EL (cell line): ENCODE measurements around the gene ADGRB2.

ENCODE experiments used
- DNase-seq: peaks from one replicate; pipeline ENCODE4 v3.0.0-alpha.2; 2016

The ADGRB2 gene

DNA sequence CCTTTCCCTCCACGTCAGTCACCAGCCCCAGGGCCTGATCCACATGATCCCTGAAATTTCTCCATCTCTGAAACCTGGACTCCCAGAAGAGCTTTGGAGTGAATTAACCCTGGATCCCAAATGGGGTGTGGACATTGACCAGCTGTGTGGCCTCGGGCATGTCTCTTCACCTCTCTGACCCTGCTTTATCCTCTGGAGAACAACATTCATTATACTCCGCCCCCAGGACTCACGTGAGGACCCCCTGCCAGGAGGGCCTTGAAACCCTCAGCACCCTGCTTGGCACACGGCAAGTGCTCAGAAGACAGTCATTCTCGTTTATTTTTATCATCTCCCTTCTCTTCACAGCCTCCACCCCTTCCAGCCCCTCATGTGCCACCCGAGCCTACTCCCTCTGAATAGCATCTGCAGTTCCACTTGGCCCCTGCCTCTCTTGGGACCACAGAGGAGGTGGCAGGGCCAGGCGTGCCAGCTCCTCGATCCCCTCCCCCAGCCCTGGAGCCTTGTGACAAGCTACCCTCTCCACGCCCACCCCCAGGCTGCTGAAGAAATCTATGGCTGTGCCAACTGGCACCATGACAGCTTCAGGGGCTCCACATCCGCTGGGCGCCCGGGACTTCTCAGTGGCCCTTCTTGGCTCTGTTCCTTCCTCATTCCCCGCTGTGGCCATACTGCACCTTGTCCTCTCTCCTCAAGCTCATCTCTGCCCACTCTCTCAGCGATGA, 18.0 kb downstream of the ADGRB2 start:
- no peak for DNase-seq

DNA sequence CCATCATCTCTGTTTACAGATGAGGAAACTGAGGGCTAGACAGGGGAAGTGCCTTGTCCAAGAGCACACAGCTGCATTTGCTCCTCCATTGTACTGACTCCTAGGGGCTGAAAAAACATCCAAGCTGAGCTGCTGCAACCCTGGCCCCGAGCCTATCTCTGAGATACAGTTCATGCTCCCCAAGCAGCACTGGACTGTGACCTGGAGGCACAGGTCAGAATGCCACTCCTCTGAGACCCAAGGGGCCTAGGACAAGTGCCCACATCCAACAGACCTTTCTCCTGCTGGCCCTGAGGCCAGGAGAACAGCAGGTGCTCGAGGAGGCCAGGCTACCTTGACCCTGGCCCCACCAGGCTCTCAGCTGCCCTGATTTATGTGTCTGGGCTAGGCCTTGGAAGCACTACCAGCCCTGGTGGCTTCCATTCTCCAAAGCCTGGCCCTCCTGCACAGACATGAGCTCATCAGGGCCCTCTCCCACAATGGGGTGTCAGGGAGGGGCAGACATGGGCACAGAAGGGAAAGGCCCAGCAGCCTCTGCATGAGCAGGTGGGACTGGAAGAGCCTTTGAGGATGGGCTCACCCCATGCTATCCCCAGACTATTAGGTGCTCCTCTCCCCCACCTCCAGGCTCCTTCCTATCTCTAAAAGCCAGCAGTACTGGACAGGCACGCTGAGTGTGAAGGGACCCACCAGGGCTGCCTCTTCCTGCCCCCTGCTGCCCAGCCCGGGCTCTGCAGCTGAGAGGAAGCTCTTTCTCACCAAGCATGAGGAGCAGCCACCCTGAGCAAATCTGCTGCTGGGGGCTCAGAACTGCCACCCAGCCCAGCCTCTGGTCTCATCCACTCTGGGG, 18.8 kb downstream of the ADGRB2 start:
- peak; percentile 63 for DNase-seq

DNA sequence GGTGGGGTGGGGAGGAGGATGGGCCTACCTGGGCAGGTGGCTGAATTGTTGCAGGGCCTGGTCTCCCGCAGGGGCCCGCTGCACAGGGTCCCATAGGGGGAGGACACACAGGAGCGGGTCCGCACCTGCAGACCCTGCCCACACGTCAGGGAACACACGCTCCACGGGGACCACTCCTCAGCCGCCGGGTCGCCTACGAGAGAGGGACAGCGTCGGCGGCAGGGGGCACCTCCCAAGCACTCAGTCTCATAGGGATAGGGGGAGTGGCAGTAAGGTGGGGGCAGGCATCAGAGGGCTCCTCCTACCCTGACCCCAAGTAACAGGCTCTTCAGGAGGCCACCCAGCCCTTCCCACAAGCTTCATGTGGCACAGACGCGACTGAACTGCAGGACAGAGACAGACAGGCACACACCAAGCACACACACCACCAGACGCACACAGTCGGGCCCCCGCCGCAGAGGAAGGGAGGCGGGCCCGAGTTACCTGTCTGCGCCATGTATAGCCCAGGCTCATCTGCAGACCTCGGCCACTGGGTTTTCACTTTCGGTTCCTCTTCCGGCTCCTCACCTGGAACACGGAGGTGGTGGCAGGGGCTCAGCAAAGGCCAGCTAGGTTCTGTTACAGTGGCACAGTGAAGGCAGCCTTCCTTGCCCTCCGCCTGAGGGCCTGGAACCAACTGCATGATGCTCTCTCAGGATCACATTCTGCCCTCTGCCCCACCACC, 19.8 kb downstream of the ADGRB2 start:
- no peak for DNase-seq

DNA sequence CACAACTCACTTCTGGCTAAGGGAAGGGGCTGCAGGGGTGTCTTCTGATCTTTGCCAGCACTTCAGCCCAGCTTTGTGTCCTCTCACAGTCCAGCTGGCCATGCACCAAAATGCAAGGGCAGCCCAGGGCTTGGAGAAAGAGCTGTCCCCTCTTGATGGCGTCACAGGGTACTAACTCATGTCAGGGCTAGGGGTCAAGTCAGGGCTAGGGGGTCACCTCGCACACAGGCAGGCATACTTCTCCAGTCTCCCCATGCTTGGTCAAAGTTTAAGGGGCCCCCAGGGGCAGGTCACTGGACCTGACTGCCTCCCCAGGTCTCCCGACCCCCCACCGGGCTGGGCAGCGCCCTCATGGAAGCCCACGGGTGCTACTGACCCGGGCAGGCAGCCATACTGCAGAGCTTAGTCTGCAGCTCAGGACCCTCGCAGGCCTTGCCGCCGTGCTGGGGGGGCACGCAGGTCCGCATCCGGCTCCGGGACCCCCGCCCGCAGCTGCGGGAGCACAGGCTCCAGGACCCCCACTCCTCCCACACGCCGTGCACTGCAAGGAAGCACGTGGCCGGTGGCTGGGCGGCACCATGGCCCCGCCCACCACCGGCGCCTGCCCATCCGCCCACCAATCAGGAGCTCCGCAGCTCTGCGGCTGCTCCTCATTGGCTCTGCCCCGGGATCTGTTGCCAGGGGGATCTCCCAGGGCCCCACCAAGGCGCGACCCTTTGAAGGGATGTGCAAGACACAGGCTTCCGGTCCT, 21.5 kb downstream of the ADGRB2 start:
- DNase-seq, result no peak

DNA sequence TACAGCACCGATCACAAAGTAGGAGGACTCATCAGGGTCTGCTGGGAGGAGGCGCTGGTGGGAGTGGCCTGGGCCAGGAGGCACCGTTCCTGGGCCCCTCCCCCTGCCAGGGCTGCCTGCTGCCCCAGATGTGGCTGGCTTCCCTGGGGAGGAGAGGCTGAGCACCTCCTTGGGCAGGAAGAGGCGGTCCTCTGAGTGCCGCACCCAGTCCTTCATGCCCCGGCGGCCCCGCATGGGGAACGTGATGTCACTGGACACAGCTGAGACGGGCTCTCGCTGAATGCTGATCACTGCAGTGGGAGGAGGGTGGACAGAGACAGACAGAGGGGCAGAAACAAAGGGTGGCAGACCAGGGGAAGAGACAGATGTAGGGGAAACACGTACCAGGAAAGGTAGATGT, 24.8 kb downstream of the ADGRB2 start:
- no peak for DNase-seq

- DNase-seq, result no peak
Measured at GRCh38 chr1:31736675-31737074, 27.5 kb downstream of the ADGRB2 start.

DNA sequence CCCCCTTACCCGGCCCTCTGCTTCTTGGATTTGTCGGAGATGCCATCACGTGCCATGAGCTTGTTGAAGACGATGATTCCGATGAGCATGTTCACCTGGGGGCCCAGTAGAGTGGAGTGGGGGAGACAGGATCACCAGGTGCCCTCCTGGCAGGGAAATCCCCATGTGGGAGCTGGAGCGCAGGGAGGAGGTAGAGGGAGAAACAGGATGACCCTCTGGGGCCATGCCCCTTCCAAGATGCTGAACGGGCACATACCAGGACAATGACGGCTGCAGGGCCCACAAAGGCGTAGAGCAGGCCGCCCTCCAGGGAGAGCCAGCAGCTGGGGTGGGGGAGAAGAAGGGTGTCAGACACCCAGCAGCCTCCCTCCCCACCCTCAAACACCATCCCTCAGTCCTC, 28.6 kb downstream of the ADGRB2 start:
- DNase-seq, result no peak

DNA sequence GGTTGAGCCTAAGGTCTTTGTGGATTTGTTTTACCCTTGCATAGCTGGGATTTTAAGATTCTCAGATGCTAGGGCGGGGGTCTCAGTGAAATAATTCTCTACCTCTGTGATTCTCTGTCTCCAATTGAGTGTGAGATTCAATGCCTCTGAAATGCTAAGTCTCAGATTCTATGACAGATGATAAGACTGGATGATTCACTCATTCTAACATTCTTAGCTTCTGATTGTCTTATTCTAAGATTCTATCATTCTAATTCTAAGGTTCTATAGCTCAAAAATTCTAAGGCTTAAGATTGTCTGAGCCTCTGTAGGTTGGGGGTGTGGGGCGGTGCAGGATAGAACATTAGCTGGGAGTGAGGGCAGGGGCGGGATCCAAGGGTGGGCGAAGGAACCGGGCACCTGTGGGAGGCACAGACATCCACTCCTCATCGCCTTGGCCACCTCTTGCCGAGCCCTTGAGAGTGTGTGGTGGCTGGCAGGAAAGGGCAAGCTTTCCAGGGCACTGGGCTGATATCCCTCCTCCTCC, 29.5 kb downstream of the ADGRB2 start:
- peak; percentile 25 for DNase-seq

GRCh38 chr1:31733389-31734219, 30.5 kb downstream of the ADGRB2 start:
- DNase-seq, result no peak

DNA sequence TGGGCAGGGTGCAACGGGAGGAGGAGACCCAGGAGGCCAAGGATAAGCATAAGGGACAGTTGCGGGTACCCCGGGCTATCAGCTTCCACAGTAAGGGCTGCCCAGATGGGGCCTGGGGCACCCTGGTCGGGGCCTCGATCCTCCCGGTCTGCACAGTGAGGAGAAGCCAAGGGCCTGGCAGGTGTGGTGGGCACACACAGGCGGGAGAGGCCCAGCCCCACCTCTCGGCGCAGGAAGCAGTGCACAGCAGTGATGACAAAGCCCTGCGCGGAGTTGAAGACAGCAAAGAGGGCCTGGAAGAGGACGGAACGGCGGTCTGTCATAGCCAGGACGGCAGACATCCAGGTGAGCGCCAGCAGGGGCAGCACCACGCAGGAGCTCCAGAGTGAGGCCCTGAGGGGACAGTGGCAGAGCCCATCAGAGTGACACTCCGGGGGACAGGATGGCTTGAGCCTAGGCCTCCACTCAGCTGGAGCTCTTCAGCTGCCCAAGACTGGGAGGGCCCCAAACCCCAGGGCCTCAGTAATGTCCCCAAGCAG, 31.3 kb downstream of the ADGRB2 start:
- no peak for DNase-seq

GRCh38 chr1:31732343-31732742, 31.8 kb downstream of the ADGRB2 start:
- no peak for DNase-seq

DNA sequence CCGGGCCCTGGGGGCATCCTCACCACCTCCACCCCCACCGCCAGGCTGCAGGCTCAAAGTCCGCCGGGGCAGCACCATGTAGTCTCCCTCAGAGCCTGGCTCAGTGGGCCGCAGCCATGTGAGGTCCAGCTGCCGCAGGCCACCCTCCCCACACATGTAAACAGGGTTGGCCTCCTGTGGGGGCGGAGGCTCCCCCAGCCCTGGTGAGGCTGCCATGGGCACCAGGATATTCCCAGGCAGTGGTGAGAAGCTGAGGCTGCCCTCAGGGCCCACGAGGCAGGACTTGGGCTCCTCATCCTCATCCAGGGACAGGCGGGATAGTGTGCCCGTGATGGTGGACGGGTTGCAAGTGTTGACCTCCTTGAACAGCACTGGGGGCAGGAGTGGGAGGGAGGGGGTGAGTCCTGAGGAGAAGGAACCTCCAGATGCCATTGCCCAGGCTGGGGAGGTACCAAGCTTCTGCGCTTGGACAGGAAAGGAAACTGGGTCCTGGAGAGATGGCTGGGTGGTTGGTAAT, 33.0 kb downstream of the ADGRB2 start:
- DNase-seq, result no peak

GRCh38 chr1:31730336-31731048, 33.6 kb downstream of the ADGRB2 start:
- no peak for DNase-seq

DNA sequence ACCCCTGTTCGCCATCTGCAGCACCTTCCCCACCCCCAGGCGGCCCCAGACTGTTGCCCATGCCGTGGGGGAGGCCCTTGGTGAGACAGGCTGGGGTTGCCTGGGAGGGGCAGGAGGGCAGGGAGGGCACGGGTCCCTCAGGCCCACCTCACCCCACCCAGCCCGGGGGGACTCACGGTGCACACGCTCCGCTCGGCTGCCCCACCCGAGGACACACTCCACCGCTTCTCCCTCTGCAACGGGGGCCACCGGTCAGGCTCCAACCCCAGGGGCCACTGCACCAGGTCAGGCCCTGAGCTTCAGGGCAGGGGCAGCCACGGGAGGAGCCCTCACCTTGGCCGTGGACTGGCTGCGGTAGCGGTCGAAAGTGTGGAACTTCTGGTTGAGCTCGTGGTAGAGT, 36.3 kb downstream of the ADGRB2 start:
- no peak for DNase-seq

- no peak for DNase-seq
Measured at GRCh38 chr1:31727195-31727594, 36.9 kb downstream of the ADGRB2 start.

DNA sequence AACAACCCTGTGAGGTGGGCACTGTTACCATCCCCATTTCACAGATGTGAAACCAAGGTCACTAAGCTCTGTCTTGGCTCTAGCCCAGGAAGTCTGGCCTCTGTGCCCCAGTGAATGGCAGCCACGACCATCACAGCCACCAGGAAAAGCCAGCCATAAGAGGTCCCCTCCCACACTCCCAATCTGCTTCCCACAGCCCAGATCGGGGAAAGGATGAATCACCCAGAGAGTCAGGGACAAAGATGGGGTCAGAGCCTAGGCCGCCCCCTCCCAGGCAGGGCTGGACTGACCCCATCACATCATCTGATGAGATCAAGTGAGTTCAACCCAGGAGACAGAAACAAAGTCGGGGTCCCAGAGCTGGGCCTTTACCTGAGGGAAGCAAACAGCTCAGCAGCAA, 37.4 kb downstream of the ADGRB2 start:
- no peak for DNase-seq

DNA sequence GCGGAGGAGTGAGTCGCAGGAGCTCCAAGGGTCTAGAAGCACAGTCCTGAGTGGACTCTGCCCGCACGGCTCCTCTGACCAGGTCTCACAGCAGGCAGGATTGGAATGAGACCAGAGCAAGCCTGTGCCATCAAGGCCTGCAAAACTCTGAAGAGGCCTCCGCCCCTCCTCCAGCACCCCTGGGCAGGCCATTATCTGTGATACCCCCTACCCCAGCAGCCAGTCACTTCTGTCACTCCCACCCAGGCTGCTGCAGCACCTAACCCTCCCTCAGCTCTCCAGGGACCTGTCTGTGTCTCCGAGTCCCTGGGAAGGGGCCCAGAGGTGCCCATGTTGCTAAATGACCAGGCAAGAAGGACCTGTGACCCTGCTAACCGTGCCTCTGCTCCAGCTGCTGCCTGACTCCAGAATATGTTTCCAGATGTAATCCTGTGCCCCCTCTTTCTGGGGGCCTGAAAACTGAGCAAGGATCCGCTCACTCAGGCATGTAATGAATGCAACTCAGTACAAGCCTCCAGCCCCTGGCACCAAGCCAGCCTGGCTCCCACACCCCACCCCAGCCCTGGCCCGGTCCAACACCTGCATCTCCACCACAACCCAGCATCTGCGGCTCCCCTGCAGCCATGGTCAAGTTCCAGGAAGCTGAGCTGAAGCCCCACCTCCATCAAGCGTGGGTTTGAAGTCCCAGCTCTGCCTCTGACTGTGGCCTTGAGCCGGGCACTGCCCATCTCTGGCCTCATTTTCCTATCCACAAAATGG, 38.2 kb downstream of the ADGRB2 start:
- no peak for DNase-seq

- DNase-seq, result no peak
Measured at GRCh38 chr1:31725134-31725533, 39.0 kb downstream of the ADGRB2 start.

- peak; percentile 71 for DNase-seq
Measured at GRCh38 chr1:31723828-31724359, 40.2 kb downstream of the ADGRB2 start.
